Left kidney (tissue), 2 donors: ENCODE results near the gene SGSM2. TPM values are rescaled to one million over a fixed set of nuclear protein-coding genes. Genes with fewer than 3 reads are reported as not detected.

Experiments used
- DNase-seq: peaks from one replicate; pipeline ENCODE4 v3.0.0-alpha.2; 2013
- polyA plus RNA-seq: library from polyadenylated mRNA; unstranded; fragments of 120-200 nt; gene quantifications from one replicate; pipeline ENCODE4 v1.2.1, GENCODE V29; 2013; ENCODE audit not compliant: insufficient read length

Gene SGSM2
- polyA plus RNA-seq, 1 donor: 70.9 TPM

- peak; percentile 91 for DNase-seq
These were observed 968 bp upstream of the SGSM2 start, which contains the start of gene TSR1 for GRCh38 chr17:2336215-2336851. Gene TSR1 (minus strand): TSS chr17:2336457. CDS start chr17:2336427, 30 bp downstream.

DNA sequence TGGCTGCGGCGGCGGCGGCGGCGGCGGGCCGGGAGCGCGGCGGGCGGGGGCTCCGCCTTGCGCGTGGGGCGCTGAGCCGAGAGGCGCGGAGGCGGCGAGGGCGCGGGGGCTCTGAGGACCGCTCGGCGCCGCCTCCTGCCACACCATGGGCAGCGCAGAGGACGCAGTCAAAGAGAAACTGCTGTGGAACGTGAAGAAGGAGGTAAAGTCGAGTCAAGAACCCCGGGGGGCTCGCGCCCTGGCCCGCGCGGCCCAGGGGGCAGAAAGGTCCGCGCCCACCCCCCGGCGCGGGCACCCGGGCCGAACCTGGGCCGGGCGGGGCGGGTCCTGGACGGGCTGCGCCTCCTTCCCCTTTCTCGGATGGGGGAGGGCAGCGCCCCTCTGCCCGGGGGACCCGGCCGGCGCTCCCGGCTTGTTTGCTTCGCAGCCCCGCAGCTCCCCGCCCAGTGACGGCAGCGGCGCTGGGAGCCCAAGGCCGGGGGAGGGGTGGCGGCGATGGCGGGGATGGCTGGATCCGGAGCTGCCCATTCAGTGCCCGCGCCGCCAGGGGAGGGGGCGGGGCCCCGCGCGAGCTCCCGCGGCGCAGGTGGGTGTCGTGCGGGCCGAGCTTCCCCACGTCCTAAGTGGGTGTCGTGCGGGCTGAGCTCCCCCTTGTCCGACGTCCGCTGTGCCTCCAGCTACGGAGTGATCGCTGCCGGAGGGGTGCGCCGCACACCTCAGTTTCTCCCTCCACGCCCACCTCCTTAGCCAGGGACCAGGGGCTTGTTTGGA lies 428 bp downstream of the SGSM2 start:
- no peak for DNase-seq

DNA sequence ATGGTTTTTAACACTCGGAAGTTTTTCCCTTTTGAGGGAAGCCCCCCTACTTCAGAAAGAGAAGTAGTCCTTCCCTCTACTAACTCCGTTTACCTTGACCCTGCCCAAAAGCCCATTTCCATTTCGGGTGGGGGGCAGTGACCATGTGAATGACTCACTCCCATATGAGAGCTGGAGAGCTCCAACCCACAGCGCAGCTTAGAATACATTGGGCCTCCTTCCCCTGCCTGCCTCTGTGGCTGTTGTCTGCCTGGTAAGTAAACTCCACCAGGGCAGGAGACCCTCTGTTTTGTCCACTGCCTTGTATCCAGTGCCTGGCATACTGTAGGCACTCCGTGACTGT lies 985 bp downstream of the SGSM2 start:
- DNase-seq: no peak

- DNase-seq: no peak
These were observed 6.1 kb downstream of the SGSM2 start for GRCh38 chr17:2343421-2343820.

DNA sequence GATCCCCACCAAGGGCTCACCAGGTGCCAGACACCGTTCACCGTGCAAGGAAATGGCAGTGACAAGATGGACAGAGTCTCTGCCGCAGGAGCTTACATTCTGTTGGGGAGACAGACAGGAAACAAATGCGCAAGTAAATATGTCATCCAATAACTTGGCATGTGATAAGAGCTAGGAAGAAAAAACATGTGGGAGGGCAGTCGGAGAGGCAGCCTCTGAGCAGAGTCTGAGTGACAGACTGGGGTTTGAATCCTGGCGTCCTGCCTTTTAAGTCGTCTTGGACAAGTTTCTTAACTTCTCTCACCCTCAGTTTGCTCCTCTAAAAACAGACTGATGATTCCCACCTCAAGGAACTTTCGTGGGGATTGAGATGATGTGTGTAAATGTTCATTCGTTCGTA lies 7.2 kb downstream of the SGSM2 start:
- DNase-seq: no peak

DNA sequence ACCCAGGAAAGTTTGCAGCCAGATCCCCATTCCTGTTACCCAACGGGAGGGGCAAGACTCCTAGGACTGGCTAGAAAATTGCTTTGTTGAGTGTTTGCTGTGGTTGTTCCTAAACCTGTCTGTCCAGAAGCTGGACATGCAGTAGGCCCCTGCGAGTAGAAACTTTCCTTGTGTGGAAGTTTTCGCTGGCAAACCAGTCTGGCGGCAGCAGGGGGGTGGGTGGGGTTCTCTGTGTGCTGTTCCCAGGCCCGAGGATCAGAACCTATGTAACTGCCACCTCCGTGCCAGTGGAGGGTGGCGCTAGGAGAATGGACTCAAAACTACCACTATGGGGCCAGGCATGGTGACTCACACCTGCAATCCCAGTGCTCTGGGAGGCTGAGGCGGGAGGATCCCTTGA lies 9.2 kb downstream of the SGSM2 start:
- DNase-seq: no peak

- peak; percentile 73 for DNase-seq
These were observed 10.7 kb downstream of the SGSM2 start for GRCh38 chr17:2347805-2348685.

GRCh38 chr17:2351269-2351668 lies 14.0 kb downstream of the SGSM2 start:
- DNase-seq: no peak

DNA sequence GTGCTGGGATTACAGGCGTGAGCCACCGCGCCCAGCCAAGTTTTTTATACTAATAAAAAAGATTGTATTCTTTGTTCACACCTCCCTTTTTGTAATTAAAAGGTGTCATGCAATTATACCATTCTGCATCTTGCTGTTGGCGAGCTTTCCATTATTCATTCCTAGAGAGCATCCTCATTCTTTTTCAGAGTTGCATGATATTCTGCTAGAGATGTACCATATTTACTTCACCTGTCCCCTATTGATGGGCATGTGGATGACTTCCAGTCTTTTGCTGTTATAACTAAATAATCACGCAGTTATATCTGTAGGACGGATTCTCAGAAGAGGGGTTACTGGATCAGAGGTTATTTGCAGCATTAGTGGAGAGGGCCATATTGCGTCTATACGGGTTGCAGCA lies 17.0 kb downstream of the SGSM2 start:
- DNase-seq: no peak

DNA sequence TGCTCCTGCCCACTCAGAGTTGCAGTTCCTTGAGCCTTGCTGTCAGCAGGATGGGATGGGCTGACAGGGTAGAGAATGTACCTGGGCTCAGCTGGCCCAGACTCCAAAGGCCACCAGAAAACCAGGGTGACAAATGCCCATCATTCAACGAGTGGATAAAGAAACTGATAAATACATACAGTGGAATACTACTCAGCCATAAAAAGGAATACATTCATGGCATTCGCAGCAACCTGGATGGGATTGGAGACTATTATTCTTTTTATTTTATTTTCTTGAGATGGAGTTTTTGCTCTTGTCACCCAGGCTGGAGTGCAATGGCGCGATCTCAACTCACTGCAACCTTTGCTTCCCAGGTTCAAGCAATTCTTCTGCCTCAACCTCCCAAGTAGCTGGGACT lies 19.9 kb downstream of the SGSM2 start:
- DNase-seq: no peak

DNA sequence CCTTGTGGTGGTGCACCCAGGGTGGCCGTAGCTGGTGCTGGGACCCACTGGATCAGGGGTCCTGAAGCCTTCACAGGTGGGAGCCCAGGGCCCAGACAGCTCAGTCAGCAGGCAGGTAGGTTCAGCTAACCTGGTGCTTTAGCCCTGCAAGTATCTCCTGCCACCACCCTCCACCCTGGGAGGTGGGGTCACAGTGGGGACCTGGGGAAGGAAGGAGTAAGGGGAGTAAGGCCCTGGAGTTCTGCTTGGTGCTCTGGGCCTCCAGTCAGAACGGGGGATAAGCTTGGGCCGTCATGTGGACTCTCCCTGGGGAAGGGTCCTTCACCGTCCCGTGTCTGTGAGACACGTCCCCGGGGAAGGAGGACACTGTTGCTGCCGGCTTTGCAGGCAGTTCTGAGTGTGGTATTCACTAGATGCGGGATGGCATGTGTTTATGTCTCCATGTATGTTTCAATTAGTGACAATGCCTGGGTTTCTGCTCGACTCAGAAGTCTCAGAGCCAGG lies 20.7 kb downstream of the SGSM2 start:
- DNase-seq: no peak

DNA sequence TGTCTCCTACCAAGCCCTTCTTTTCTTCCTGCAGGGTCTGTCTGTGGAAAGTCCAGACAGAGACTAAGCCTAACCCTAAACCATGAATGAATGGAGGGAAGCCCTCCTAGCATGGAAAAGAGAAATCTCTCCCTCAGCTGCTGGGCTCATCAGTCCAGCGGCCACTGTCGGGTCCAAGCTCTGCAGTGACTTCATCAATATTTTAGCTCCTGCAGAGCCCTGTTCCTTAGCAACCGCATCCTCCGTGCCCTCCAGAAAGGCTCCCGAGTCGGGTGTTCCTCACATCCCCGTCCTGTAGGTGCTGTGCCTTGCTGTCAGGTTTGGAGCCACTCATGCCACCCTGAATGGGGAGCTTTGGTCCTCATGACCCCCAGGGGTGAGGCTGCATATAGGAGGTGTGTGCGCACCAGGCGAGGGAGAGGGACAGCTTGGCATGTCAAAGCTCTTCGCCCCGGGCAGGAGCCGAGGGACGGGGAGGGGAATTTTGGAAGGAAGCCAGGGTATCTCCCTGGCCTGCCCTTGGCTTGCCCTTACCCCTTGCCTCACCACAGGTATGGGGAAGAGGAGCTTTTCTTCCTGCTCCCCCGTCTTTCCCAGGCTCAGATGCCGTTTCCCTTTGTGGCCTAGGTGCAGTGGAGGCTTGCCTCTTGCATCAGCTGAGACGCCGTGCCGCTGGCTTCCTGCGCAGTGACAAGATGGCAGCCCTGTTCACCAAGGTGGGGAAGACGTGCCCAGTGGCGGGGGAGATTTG lies 23.9 kb downstream of the SGSM2 start:
- DNase-seq: no peak

DNA sequence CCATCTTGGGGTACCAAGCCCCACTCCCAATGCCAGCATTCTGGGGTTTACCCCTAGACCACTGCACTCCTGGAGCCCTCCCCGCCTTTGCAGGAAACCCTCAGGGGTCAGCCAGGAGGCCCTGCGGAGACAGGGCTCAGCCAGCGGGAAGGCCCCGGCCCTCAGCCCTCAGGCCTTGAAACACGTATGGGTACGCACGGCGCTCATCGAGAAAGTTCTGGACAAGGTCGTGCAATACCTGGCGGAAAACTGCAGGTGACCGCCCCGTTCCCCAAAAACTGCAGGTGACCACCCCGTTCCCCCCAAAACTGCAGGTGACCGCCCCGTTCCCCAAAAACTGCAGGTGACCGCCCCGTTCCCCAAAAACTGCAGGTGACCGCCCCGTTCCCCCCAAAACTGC lies 24.7 kb downstream of the SGSM2 start:
- DNase-seq: no peak

GRCh38 chr17:2362416-2362815 lies 25.1 kb downstream of the SGSM2 start:
- DNase-seq: no peak

DNA sequence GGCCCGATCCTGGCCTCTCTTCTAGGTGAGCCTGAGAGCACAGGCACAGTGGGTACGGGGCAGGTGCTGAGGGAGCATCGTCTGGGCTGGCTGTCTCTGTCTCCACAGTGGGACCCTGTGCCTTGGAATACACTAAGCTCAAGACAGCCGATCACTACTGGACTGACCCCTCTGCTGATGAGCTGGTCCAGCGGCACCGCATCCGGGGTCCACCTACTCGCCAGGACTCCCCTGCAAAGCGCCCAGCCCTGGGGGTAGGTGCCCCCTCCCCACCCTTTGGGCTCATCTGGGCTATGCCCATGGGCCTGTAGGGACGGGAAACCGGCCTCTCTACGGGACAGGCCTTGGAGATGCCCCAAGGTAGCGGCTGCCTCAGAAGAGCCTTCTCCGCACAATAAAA lies 25.6 kb downstream of the SGSM2 start:
- DNase-seq: no peak

DNA sequence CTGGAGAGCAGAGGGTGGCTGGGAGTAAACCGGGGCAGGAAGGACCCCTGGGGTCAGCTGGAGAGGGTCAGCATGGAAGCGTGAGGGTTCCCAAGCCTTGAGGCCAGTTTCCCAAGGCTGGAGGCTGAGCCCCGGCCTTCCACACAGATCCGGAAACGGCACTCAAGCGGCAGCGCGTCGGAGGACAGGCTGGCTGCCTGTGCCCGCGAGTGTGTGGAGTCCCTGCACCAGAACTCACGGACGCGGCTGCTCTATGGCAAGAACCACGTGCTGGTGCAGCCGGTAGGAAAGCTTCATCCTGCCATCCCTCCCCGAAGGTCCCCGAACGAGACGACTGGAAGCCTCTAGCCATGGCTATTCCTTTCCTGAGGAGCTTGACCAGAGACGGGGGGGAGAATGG lies 26.0 kb downstream of the SGSM2 start:
- no peak for DNase-seq

- no peak for DNase-seq
These were observed 26.8 kb downstream of the SGSM2 start for GRCh38 chr17:2363851-2364762.

- DNase-seq: no peak
These were observed 27.4 kb downstream of the SGSM2 start for GRCh38 chr17:2364763-2365116.

- DNase-seq: no peak
These were observed 27.8 kb downstream of the SGSM2 start for GRCh38 chr17:2365132-2365531.

DNA sequence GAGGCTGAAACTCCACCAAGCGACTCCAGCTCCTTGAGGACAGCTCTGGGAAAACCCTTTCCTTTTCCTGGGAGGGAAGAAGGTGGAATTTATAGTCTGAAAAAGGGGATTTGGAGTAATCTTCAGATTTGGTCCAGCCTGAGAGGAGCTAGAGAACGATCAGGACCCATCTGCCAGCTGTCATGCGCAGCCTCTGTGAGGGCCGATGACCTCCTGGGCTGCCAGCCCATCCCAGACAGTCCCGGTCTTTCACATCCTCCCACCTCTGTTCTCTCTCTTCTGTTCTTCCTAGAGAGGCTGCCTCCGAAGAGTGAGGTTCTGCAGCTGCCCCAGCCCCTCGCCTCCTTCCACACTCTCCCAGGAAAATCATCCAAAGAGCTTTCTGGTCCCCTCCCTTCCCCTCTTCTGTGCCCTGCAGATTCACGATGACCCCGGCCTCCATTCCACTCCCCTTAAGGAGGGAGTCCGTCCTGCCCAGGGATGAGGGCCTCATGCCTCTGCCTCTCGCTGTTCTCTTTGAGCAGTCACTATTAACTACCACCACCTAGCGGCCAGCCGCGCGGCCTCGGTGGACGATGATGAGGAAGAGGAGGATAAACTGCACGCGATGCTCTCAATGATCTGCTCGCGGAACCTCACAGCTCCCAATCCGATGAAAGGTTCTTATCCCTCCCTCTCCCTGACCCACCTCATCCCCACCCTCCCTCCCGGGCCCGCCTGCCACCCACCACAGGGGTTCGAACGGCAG lies 29.6 kb downstream of the SGSM2 start:
- no peak for DNase-seq
